Measurements from ENCODE around the gene FAM219A. TPM values are rescaled to one million over a fixed set of nuclear protein-coding genes. Genes with fewer than 3 reads are reported as not detected.

FAM219A gene
- total RNA-seq, 1 donor from 2014 or later = 16.8 TPM

GRCh38 chr9:34392511-34392910 is 65.9 kb downstream of the FAM219A start:
- H3K27me3 ChIP-seq (ENCODE audit: control insufficient read depth, insufficient read depth, low read length) = no peaks in the 10 kb centered on the region
- DNase-seq (ENCODE audit: low read depth) = no peak
- no peak for TF ChIP-seq CTCF (IDR thresholded peaks at IDR 0.05; ENCODE audit: insufficient read depth, low read length, poor library complexity, severe bottlenecking)
- H3K36me3 ChIP-seq (ENCODE audit: control insufficient read depth, insufficient read depth, low read length) = no peaks in the 10 kb centered on the region
- no peak overlapping the region for H3K4me3 ChIP-seq (ENCODE audit: low read depth, low read length)

- H3K27me3 ChIP-seq (ENCODE audit: control insufficient read depth, insufficient read depth, low read length) = no peaks in the 10 kb centered on the region
- H3K4me3 ChIP-seq (ENCODE audit: low read depth, low read length) = no peak overlapping the region
- no peaks in the 10 kb centered on the region for H3K36me3 ChIP-seq (ENCODE audit: control insufficient read depth, insufficient read depth, low read length)
- no peak for TF ChIP-seq CTCF (IDR thresholded peaks at IDR 0.05; ENCODE audit: insufficient read depth, low read length, poor library complexity, severe bottlenecking)
- DNase-seq (ENCODE audit: low read depth) = no peak
Observed at GRCh38 chr9:34387239-34387638, 71.1 kb downstream of the FAM219A start.

GRCh38 chr9:34386656-34387055 is 71.7 kb downstream of the FAM219A start:
- no peaks in the 10 kb centered on the region for H3K36me3 ChIP-seq (ENCODE audit: control insufficient read depth, insufficient read depth, low read length)
- no peak for DNase-seq (ENCODE audit: low read depth)
- H3K27me3 ChIP-seq (ENCODE audit: control insufficient read depth, insufficient read depth, low read length) = no peaks in the 10 kb centered on the region
- no peak for TF ChIP-seq CTCF (IDR thresholded peaks at IDR 0.05; ENCODE audit: insufficient read depth, low read length, poor library complexity, severe bottlenecking)
- H3K4me3 ChIP-seq (ENCODE audit: low read depth, low read length) = no peak overlapping the region

GRCh38 chr9:34385561-34386230 is 72.7 kb downstream of the FAM219A start:
- H3K36me3 ChIP-seq (ENCODE audit: control insufficient read depth, insufficient read depth, low read length) = no peaks in the 10 kb centered on the region
- no peak for TF ChIP-seq CTCF (IDR thresholded peaks at IDR 0.05; ENCODE audit: insufficient read depth, low read length, poor library complexity, severe bottlenecking)
- H3K4me3 ChIP-seq (ENCODE audit: low read depth, low read length) = no peak overlapping the region
- H3K27me3 ChIP-seq (ENCODE audit: control insufficient read depth, insufficient read depth, low read length) = peaks cover 5% of the 10 kb centered on the region
- no peak for DNase-seq (ENCODE audit: low read depth)

GRCh38 chr9:34384368-34385165 is 73.8 kb downstream of the FAM219A start:
- no peak for TF ChIP-seq CTCF (IDR thresholded peaks at IDR 0.05; ENCODE audit: insufficient read depth, low read length, poor library complexity, severe bottlenecking)
- Histone ChIP-seq H3K4me3 (ENCODE audit: low read depth, low read length) (no peak overlapping the region), H3K36me3 (ENCODE audit: control insufficient read depth, insufficient read depth, low read length) (no peaks in the 10 kb centered on the region), H3K27me3 (ENCODE audit: control insufficient read depth, insufficient read depth, low read length) (peaks cover 12% of the 10 kb centered on the region)
- no peak for DNase-seq (ENCODE audit: low read depth)
